GM18867 (cell line): ENCODE results near the gene PHYH.

ENCODE experiments used
- ATAC-seq: cut with Tn5 transposase; IDR thresholded peaks from one replicate; pipeline ENCODE4 v1.9.1; 2021; ENCODE audit warnings: mild to moderate bottlenecking, moderate library complexity; ENCODE audit not compliant: unreplicated experiment

Gene PHYH

DNA sequence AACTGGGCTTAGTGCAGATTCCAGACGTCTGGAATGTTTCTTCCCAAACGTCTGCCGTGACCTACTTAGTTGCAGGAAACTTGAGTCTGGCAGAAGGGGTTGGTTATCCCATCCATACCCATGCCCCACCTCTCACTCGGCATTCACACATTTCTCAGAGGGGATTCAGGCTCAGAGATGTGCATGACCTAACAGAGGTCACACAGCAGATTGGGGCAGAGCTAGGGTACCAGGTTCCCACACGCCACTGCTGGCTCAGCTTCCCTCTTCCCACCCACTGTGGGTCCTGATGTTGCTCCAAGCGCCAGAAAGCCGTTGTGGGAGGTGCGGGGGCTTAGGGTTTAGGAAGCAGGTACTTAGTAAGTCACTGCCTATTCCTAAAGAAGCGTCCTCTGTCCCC is 68.7 kb downstream of the PHYH start:
- ATAC-seq: no peak
